ENCODE data around the gene BCAS3.
"Not testable (repeated sequence)": the region's sequence is repeated elsewhere in the genome, so short reads cannot be mapped to it uniquely, and the experiment has no call there.

Gene BCAS3

DNA sequence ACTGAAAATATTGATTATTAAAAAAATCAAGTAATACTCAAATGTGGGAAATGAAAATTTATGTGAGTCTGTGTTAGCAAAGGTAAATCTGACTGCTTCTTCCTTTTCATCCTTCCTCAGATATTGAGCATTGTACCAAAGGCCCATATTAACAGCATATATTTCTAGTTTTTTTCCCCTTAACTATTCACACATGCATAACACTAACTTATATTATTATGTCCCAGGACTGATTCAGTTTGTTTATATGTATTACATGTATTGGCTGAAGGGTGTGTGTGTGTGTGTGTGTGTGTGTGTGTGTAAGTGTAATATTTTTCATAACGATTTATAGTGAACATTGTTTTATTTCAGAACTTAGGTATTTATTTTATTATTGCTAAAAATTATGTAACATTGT is 74.2 kb downstream of the BCAS3 start:
- no peak overlapping the region for H3K4me3 ChIP-seq (ENCODE audit: low read depth, low read length)
- DNase-seq (ENCODE audit: low read depth): no peak
- TF ChIP-seq, protein P1, sequence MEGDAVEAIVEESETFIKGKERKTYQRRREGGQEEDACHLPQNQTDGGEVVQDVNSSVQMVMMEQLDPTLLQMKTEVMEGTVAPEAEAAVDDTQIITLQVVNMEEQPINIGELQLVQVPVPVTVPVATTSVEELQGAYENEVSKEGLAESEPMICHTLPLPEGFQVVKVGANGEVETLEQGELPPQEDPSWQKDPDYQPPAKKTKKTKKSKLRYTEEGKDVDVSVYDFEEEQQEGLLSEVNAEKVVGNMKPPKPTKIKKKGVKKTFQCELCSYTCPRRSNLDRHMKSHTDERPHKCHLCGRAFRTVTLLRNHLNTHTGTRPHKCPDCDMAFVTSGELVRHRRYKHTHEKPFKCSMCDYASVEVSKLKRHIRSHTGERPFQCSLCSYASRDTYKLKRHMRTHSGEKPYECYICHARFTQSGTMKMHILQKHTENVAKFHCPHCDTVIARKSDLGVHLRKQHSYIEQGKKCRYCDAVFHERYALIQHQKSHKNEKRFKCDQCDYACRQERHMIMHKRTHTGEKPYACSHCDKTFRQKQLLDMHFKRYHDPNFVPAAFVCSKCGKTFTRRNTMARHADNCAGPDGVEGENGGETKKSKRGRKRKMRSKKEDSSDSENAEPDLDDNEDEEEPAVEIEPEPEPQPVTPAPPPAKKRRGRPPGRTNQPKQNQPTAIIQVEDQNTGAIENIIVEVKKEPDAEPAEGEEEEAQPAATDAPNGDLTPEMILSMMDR (IDR thresholded peaks at IDR 0.05; ENCODE audit: low read depth, low read length, missing control alignments): no peak
- in situ Hi-C loops (cut with HindIII; ENCODE audit: low sequenced_read_pairs): no loop called here

DNA sequence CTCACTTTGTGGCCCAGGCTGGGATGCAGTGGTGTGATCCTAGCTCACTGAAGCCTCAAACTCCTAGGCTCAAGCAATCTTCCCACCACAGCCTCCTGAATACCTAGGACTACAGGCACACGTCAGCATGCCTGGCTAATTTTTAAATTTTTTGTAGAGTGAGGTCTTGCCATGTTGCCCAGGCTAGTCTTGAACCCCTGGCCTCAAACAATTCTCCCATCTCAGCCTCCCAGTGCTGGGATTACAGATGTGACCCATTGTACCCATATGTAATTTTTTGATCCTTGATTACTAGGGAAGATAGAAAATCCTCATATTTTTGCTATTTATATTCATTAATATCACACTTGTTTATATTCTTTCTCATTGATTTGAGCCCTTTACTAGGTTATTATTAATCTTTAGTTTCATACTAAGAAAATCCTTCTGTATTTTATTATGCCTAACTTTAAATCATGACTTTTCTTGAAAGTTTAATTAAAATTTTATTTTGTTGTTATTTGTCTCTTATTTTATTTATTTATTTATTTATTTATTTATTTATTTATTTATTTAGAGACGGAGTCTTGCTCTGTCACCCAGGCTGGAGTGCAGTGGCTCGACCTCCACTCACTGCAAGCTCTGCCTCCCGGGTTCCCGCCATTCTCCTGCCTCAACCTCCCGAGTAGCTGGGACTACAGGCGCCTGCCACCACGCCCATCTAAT is 75.4 kb downstream of the BCAS3 start:
- in situ Hi-C loops (cut with HindIII; ENCODE audit: low sequenced_read_pairs): no loop called here
- H3K4me3 ChIP-seq (ENCODE audit: low read depth, low read length): no peak overlapping the region
- TF ChIP-seq, protein P1 (IDR thresholded peaks at IDR 0.05; ENCODE audit: low read depth, low read length, missing control alignments): no peak
- no peak for DNase-seq (ENCODE audit: low read depth)

DNA sequence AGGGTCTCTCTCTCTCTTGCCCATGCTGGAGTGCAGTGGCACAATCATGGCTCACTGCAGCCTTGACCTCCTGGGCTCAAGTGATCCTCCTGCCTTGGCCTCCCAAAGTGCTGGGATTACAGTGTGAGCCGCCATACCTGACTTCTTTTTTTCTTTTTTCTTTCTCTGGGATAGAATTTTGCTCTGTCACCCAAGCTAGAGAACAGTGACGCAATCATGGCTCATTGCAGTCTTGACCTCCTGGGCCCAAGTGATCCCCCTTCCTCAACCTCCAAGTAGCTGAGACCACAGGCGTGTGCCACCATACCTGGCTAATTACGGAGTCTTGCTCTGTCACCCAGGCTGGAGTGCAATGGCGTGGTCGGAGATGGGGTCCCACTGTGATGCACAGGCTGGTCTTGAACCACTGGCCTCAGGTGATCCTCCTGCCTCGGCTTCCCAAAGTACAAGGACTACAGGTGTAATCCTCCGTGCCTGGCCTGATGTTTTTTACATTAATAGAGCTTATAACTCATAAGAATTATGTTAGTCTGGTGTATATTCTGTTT is 76.5 kb downstream of the BCAS3 start:
- no peak overlapping the region for H3K4me3 ChIP-seq (ENCODE audit: low read depth, low read length)
- in situ Hi-C loops (cut with HindIII; ENCODE audit: low sequenced_read_pairs): no loop called here
- TF ChIP-seq, protein P1 (IDR thresholded peaks at IDR 0.05; ENCODE audit: low read depth, low read length, missing control alignments): no peak
- no peak for DNase-seq (ENCODE audit: low read depth)

DNA sequence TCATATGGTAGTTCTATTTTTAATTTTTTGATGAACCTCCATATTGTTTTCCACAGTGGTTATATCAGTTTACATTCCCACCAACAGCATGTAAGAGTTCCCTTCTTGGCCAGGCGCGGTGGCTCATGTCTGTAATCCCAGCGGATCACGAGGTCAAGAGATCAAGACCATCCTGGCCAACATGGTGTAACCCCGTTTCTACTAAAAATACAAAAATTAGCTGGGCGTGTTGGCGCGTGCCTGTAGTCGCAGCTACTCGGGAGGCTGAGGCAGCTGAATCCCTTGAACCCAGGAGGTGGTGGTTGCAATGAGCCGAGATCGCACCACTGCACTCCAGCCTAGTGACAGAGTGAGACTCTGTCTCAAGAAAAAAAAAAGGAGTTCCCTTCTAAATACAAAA is 79.1 kb downstream of the BCAS3 start:
- H3K4me3 ChIP-seq (ENCODE audit: low read depth, low read length); in situ Hi-C loops (cut with HindIII; ENCODE audit: low sequenced_read_pairs); DNase-seq (ENCODE audit: low read depth): not testable (repeated sequence)

DNA sequence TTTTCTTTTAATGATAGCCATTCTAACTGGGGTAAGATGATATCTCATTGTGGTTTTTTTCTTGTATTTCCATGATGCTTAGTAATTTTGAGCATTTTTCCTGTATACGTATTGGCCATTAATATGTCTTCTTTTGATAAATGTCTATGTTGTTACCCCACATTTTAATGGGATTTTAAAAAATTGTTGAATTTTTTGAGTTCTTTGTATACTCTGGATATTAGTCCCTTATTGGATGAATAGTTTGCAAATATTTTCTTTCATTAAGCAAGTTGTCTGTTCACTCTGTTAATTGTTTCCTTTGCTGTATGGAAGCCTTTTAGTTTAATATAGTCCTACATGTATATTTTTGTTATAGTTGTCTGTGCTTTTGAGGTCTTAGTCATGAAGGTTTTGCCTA is 79.8 kb downstream of the BCAS3 start:
- no peak for DNase-seq (ENCODE audit: low read depth)
- TF ChIP-seq, protein P1 (IDR thresholded peaks at IDR 0.05; ENCODE audit: low read depth, low read length, missing control alignments): no peak
- in situ Hi-C loops (cut with HindIII; ENCODE audit: low sequenced_read_pairs): no loop called here
- H3K4me3 ChIP-seq (ENCODE audit: low read depth, low read length): no peak overlapping the region

DNA sequence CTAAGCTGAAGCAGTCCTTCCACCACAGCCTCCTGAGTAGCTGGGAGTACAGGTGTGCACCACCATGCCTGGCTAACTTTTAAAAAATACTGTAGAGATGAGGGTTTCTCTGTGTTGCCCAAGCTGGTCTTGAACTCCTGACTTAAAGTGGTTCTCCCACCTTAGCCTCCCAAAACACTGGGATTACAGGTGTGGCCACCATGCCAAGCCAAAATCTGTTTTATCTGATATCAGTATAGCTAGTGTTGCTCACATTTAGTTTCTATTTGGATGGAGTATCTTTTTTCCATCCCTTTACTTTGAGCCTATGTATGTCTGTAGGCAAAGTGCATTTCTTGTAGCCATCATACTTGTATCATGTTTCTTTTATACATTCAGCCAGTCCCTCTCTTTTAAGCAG is 82.1 kb downstream of the BCAS3 start:
- TF ChIP-seq, protein P1 (IDR thresholded peaks at IDR 0.05; ENCODE audit: low read depth, low read length, missing control alignments): no peak
- no peak overlapping the region for H3K4me3 ChIP-seq (ENCODE audit: low read depth, low read length)
- in situ Hi-C loops (cut with HindIII; ENCODE audit: low sequenced_read_pairs): no loop called here
- DNase-seq (ENCODE audit: low read depth): no peak

DNA sequence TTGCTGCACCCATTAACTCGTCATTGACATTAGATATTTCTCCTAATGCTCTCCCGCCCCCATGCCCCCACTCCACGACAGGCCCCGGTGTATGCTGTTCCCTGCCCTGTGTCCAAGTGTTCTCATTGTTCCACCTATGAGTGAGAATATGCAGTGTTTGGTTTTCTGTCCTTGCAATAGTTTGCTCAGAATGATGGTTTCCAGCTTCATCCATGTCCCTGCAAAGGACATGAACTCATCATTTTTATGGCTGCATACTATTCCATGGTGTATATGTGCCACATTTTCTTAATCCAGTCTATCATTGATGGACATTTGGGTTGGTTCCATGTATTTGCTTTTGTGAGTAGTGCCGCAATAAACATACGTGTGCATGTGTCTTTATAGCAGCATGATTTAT is 83.7 kb downstream of the BCAS3 start:
- in situ Hi-C loops (cut with HindIII; ENCODE audit: low sequenced_read_pairs); H3K4me3 ChIP-seq (ENCODE audit: low read depth, low read length); DNase-seq (ENCODE audit: low read depth): not testable (repeated sequence)

All from astrocyte of the cerebellum (primary cell).